PC-9 (cell line): ENCODE measurements around the gene TMEM123. TPM values are rescaled to one million over a fixed set of nuclear protein-coding genes. Genes with fewer than 3 reads are reported as not detected.

Experiments used
- BruUV-seq: library from RNA; stranded (reverse); fragments of 400-500 nt; replicated peaks from 2 replicates; lab custom pipeline; 2021; lab: Mats Ljungman, UMichigan
- CTCF ChIA-PET: fragments of 300-600 bp; sonication (Branson Sonifier 250); formaldehyde crosslinking; loops from one replicate; lab custom pipeline; 2022; ENCODE audit warnings: antibody characterized with exemption; lab: Charles Lee
- POLR2A ChIA-PET: fragments of 300-600 bp; sonication (Branson Sonifier 250); formaldehyde crosslinking; loops from one replicate; lab custom pipeline; 2022; ENCODE audit warnings: antibody characterized with exemption; ENCODE audit not compliant: unreplicated experiment; lab: Charles Lee
- DNase-seq, 2 experiments: peaks; one replicate each; pipeline versions ENCODE4 v3.0.0 to v3.0.0-alpha.2; 2015 to 2022; ENCODE audit warnings: mixed read lengths in 1 of 2
- H2AFZ ChIP-seq: fragments of 200-600 bp; sonication (generic); 2 replicates; pipeline ENCODE4 v1.8.1; 2017; ENCODE audit warnings: antibody characterized with exemption
- H3F3A ChIP-seq: fragments of 200-600 bp; sonication (generic); 2 replicates; pipeline ENCODE4 v1.8.1; 2017; ENCODE audit warnings: antibody characterized with exemption, mild to moderate bottlenecking, low read depth; ENCODE audit not compliant: insufficient read depth
- H3K27ac ChIP-seq: fragments of 200-600 bp; sonication (generic); 2 replicates; pipeline ENCODE4 v1.6.1; 2016; ENCODE audit warnings: mixed run types
- H3K27me3 ChIP-seq: fragments of 200-600 bp; sonication (generic); 2 replicates; pipeline ENCODE4 v1.6.1; 2016; ENCODE audit warnings: low read depth, mixed run types; ENCODE audit not compliant: insufficient read depth
- H3K36me3 ChIP-seq: fragments of 200-600 bp; sonication (generic); 2 replicates; pipeline ENCODE4 v1.6.1; 2016; ENCODE audit warnings: low read depth, mixed run types
- H3K4me1 ChIP-seq: fragments of 200-600 bp; sonication (generic); replicated peaks from 2 replicates; pipeline ENCODE4 v1.6.1; 2016; ENCODE audit warnings: mixed run types; ENCODE audit not compliant: insufficient read depth
- H3K4me2 ChIP-seq: fragments of 200-600 bp; sonication (generic); 2 replicates; pipeline ENCODE4 v1.6.1; 2017; ENCODE audit warnings: mixed run types
- H3K4me3 ChIP-seq: fragments of 200-600 bp; sonication (generic); 2 replicates; pipeline ENCODE4 v1.6.1; 2016; ENCODE audit warnings: mixed run types
- H3K79me2 ChIP-seq: fragments of 200-600 bp; sonication (generic); 2 replicates; pipeline ENCODE4 v1.6.1; 2017; ENCODE audit warnings: low read depth, mixed run types
- H3K9me2 ChIP-seq: fragments of 200-600 bp; sonication (generic); 2 replicates; pipeline ENCODE4 v1.8.1; 2017; ENCODE audit warnings: mild to moderate bottlenecking; ENCODE audit not compliant: insufficient read depth
- H3K9me3 ChIP-seq: fragments of 200-600 bp; sonication (generic); 2 replicates; pipeline ENCODE4 v1.8.1; 2016; ENCODE audit warnings: low read depth; ENCODE audit not compliant: insufficient read depth
- H4K20me1 ChIP-seq: fragments of 200-600 bp; sonication (generic); 2 replicates; pipeline ENCODE4 v1.8.1; 2017; ENCODE audit not compliant: insufficient read depth
- EZH2 ChIP-seq: fragments of 200-600 bp; sonication (generic); IDR thresholded peaks from 2 replicates; pipeline ENCODE4 v1.8.0; 2017; ENCODE audit warnings: antibody characterized with exemption, low read depth
- intact Hi-C: fragments of 100-400 bp; cut with micrococcal nuclease; formaldehyde crosslinking; loops from one replicate; pipeline ENCODE4 v1.10.0; 2022; ENCODE audit not compliant: unreplicated experiment
- total RNA-seq: library from RNA; stranded (reverse); gene quantifications from 2 replicates; pipeline ENCODE4 v1.2.3, GENCODE V29; 2021
- TF ChIP-seq, protein P1 (sequence below): fragments of 200-600 bp; sonication (generic); conservative IDR thresholded peaks from 2 replicates; pipeline ENCODE4 v1.6.1; 2017; ENCODE audit warnings: mixed run types, antibody characterized with exemption, mild to moderate bottlenecking, moderate library complexity

The TMEM123 gene
- total RNA-seq, 1 experiment from 2014 or later: 201 TPM

DNA sequence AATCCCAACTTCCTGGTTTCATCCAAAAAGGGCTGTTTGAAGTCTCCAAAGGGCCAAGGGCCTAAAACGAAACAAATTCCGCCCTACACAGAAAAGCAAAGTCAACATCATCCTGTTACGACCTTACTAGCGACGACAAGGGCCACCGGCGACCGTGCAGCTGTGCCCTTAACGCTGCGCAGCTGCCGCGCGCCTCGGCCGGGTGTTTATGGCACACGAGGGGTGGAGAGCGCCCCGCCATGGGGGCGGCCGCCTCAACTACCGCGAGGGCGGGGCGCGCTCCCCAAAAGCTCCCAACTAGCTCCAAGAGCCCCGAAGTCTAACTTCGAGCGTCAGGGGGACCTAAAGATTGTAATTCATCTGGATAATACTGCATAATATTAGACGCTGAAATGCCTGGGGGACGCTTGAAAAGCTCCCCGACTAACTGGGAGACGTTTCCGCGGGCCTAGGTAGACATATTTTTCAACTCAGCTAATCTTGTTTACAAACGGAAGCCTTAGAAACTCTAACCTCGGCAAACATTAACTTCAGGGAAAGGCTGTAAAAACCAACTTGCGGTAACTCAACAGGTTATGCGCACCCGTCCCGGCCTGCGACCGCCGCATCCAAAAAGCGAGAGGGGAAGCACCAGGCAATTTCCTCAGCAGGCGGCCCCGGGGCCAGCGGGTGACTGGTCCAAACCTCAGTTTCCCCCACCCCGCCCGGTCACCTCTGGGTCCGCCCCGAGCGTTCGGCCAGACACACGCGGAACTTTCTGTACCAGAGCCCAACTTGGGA, 694 bp downstream of the TMEM123 start:
- Histone ChIP-seq H3K9me3 (no peaks in the 10 kb centered on the region), H2AFZ (peak overlapping the region; percentile 94), H3K4me1 (peaks cover 62% of the 10 kb centered on the region), H3K4me3 (peak overlapping the region; percentile 88), H3K4me2 (peak overlapping the region; percentile 93), H3K9me2 (no peaks in the 10 kb centered on the region), H3F3A (peaks cover 21% of the 10 kb centered on the region), H3K79me2 (peaks cover 61% of the 10 kb centered on the region), H3K27ac (peak overlapping the region; percentile 72), H3K27me3 (no peaks in the 10 kb centered on the region), H4K20me1 (peaks cover 16% of the 10 kb centered on the region), H3K36me3 (peaks cover 20% of the 10 kb centered on the region)
- peak; percentile 53 to 63 for DNase-seq
- intact Hi-C loops: loop anchor here (2.0 to 5.0 kb wide), 3 partner anchors 43 to 160 kb away; no protein-coding TSS in a partner anchor
- BruUV-seq: TSS peak; percentile 35
- TF ChIP-seq, protein P1, sequence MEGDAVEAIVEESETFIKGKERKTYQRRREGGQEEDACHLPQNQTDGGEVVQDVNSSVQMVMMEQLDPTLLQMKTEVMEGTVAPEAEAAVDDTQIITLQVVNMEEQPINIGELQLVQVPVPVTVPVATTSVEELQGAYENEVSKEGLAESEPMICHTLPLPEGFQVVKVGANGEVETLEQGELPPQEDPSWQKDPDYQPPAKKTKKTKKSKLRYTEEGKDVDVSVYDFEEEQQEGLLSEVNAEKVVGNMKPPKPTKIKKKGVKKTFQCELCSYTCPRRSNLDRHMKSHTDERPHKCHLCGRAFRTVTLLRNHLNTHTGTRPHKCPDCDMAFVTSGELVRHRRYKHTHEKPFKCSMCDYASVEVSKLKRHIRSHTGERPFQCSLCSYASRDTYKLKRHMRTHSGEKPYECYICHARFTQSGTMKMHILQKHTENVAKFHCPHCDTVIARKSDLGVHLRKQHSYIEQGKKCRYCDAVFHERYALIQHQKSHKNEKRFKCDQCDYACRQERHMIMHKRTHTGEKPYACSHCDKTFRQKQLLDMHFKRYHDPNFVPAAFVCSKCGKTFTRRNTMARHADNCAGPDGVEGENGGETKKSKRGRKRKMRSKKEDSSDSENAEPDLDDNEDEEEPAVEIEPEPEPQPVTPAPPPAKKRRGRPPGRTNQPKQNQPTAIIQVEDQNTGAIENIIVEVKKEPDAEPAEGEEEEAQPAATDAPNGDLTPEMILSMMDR: peak; percentile 20; the same call in 1 of the 2 replicates
- TF ChIP-seq EZH2: no peak
- CTCF ChIA-PET: interaction anchor here (0.6 kb wide), 2 partner anchors 182 to 183 kb away, joined by 3 to 4 read pairs; no protein-coding TSS in a partner anchor
- POLR2A ChIA-PET: interaction anchor here (0.6 kb wide), 2 partner anchors 42 to 184 kb away, joined by 6 to 17 read pairs; no protein-coding TSS in a partner anchor

DNA sequence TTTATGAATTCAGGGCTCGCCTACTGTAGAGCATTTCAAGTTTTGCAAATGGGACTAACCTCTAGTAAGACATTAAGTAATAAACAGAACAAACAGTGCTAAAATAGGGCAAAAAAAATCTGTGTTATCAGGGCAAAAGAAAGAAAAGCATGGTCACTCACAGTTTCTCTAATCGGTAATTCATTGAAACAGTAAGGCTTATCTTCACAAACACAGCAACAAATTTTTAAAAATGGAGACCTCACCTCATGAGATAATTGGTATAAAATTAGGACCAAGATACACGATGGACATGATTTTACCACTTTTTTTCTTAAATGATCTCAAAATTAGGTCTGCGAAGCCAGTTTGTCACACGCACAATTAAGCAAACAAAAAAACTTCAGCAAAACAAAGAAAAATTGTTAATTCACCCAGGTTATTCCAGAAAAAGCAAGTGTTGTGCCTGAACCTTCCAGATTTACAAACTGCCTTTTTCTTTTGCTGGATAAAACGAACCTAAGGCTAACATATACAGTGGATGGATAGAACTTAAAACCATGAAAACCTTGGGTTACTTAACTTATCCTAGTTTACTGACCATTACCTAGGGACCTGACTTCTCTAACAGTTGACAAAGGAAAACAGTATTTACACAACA, 1.4 kb downstream of the TMEM123 start:
- ChIA-PET POLR2A (interaction anchor here (0.6 kb wide), 1 partner anchor 41 kb away, joined by 6 read pairs; no protein-coding TSS in a partner anchor), CTCF (no interaction called here)
- BruUV-seq: no TSS peak
- H3K4me3 ChIP-seq: peak overlapping the region; percentile 88
- H3K36me3 ChIP-seq: peaks cover 26% of the 10 kb centered on the region
- peak overlapping the region; percentile 72 for H3K27ac ChIP-seq
- peaks cover 68% of the 10 kb centered on the region for H3K79me2 ChIP-seq
- no peaks in the 10 kb centered on the region for H3K9me2 ChIP-seq
- H4K20me1 ChIP-seq: peaks cover 20% of the 10 kb centered on the region
- peak overlapping the region; percentile 94 for H2AFZ ChIP-seq
- no peak for DNase-seq
- no peaks in the 10 kb centered on the region for H3K27me3 ChIP-seq
- H3K9me3 ChIP-seq: no peaks in the 10 kb centered on the region
- intact Hi-C loops: loop anchor here (2.0 to 5.0 kb wide), 3 partner anchors 44 to 161 kb away; no protein-coding TSS in a partner anchor
- TF ChIP-seq EZH2: no peak
- TF ChIP-seq, protein P1: no peak
- peak overlapping the region; percentile 93 for H3K4me2 ChIP-seq
- H3K4me1 ChIP-seq: peaks cover 54% of the 10 kb centered on the region
- H3F3A ChIP-seq: peaks cover 24% of the 10 kb centered on the region
